Activated CD8-positive, alpha-beta memory T cell treated with anti-CD3 and anti-CD28 coated beads for 36 hours (primary cell): ENCODE results near the gene ERN1. TPM values are rescaled to one million over a fixed set of nuclear protein-coding genes. Genes with fewer than 3 reads are reported as not detected.

Experiments used
- CTCF ChIA-PET: fragments of 350-600 bp; sonication (Branson Sonifier 250); formaldehyde crosslinking; loops from one replicate; lab custom pipeline; 2021; ENCODE audit warnings: antibody characterized with exemption; lab: Charles Lee
- POLR2A ChIA-PET: fragments of 350-600 bp; sonication (Branson Sonifier 250); formaldehyde crosslinking; loops from one replicate; lab custom pipeline; 2021; ENCODE audit warnings: antibody characterized with exemption; lab: Charles Lee
- total RNA-seq, 2 experiments: library from RNA; stranded (reverse); gene quantifications; one replicate each; pipeline ENCODE4 v1.2.3, GENCODE V29; 2021

ERN1 gene
- total RNA-seq, 2 experiments from 2014 or later: 15.9 to 18.5 TPM

DNA sequence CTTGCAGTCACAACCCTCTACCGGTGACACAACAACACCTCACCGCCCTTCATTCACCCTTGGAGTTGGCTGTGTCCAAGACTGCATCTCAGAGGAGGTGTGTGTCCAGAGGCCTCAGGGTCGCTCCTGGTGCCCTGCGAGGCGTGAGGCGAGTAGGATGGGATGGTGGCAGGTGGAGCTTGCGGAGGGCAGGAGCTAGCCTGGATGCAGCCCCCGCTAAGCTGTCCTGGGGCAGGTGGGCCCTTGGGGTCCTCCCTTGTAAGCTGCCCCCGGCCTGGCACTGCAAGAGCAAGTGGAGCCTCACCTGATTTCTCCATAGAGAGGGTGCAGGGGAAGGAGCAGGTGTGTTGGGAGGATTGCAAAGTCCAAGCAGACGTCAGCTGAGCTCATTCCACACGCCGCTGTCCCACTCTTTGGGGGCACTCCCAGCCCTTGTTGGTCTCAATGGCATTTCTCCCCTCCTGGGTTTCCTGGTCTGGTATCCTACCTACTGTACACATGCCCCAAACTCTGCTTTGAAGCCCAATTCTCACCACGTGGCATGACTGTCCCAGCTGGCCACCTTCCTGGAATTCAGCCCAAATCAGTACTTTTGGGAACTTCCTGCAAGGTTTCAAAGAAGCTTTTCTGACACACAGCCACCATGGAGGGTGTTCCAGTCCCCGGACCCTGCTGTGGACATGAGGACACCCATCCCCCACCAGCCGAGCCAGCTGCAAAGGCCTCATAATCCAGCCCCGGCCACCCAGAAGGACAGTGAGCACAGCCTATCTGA lies 91.4 kb downstream of the ERN1 start:
- ChIA-PET CTCF (interaction anchor here (0.6 kb wide), 1 partner anchor 99 kb away, joined by 5 read pairs; no protein-coding TSS in a partner anchor), POLR2A (no interaction called here)

GRCh38 chr17:64037802-64038201 lies 92.1 kb downstream of the ERN1 start:
- POLR2A ChIA-PET: no interaction called here

DNA sequence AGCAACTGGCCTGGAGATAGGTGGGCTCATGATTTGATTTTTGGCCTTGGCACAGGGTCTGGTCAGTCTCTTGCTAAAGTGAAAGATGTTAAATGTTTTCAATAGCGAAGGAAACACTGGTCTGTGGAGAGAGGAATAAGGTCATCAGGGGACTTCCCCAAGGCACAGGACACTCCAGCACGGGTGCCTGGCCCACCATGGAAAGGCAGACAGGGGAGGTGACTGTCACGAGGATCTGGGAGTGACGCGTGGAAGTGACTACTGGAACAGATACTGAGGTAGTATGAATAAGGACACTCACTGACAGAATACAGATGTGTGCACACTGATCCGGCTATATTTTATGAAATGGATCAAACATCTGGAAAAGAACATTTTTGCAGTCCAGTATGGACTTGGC lies 92.8 kb downstream of the ERN1 start:
- ChIA-PET CTCF (no interaction called here), POLR2A (no interaction called here)

More at GRCh38 chr17:64037802-64038201, 92.1 kb downstream of the ERN1 start:
- CTCF ChIA-PET: no interaction called here

GRCh38 chr17:64036198-64036922 lies 93.6 kb downstream of the ERN1 start:
- ChIA-PET CTCF (no interaction called here), POLR2A (no interaction called here)

GRCh38 chr17:64032081-64032480 lies 97.9 kb downstream of the ERN1 start:
- ChIA-PET POLR2A (interaction anchor here (0.5 to 0.8 kb wide), 2 partner anchors 96 to 98 kb away, joined by 3 read pairs; partner anchors contain the start of gene ERN1), CTCF (interaction anchor here (3.7 to 8.4 kb wide), 2 partner anchors 100 to 113 kb away, joined by 12 to 175 read pairs; partner anchors contain the start of genes ERN1 and GH1)

DNA sequence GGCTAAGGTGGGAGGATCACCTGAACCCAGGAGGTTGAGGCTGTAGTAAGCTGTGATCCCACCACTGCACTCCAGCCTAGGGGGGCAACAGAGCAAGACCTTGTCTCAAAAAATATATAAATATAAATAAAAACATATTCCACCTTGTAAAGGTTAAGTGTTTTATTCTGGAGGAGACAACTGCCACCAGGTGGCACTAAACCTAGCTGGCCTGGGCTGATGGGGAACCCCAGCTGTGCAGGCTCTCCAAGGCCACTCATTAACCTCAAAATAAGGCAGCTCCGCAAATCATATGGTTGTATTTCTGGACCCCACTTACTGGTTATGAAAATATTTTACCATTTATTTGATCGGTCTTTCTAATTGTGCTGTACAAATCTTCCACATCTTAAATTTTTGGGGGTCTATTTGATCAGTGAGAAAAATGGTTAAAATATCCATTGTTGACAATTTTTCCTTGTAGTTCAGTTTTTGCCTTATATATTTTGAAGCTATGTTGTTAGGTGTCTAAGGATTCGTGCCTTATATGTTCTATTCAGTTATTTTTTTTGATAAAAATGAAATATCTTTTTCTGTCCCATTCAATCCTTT lies 101.0 kb downstream of the ERN1 start:
- CTCF ChIA-PET: interaction anchor here (0.7 to 8.4 kb wide), 27 partner anchors 9 to 254 kb away, joined by 3 to 175 read pairs (median 5); partner anchors contain the start of genes CSHL1, ERN1, GH1 and ICAM2

DNA sequence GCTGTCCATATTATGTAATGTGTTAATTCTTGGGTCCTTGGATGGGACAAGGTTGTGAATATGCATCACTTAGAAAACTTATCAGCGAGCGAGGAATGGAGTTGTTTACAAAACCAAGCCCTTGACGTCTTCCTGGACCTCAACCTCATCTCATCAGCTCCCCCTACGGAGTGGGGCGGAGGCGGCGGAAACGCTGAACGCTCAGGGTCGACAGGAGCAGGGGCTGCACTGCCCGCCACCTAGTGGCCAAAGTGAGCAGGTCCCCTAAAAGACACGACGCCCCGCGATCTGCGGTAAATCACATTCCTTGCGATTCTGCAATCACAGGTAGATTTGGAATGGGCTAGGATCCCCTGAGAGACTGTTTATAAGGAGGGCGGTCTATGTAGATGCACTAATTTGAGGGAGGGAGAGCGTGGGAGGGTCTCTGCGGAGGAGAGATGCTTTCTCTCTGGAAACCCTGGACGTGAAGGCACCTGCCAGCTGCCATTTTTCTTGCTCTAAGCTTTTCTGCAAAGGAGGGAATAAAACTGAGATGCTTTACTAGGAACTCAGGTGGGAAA lies 104.1 kb downstream of the ERN1 start:
- CTCF ChIA-PET: interaction anchor here (0.6 to 8.4 kb wide), 42 partner anchors 9 to 256 kb away, joined by 3 to 175 read pairs (median 5); partner anchors contain the start of genes CSHL1, ERN1, GH1 and PRR29
- POLR2A ChIA-PET: interaction anchor here (0.9 to 4.4 kb wide), 5 partner anchors 9 to 120 kb away, joined by 3 to 26 read pairs (median 4); partner anchors contain the start of gene ERN1

More for the DNA sequence above, 101.0 kb downstream of the ERN1 start:
- POLR2A ChIA-PET: interaction anchor here (0.6 to 2.0 kb wide), 4 partner anchors 9 to 185 kb away, joined by 6 to 13 read pairs (median 8); partner anchors contain the start of genes ERN1 and ICAM2

GRCh38 chr17:64024781-64025731 lies 104.9 kb downstream of the ERN1 start:
- CTCF ChIA-PET: interaction anchor here (0.6 to 8.4 kb wide), 41 partner anchors 8 to 257 kb away, joined by 3 to 175 read pairs (median 4); partner anchors contain the start of genes CSHL1, ERN1, GH1 and PRR29
- POLR2A ChIA-PET: interaction anchor here (0.9 to 4.4 kb wide), 5 partner anchors 8 to 121 kb away, joined by 3 to 26 read pairs (median 4); partner anchors contain the start of gene ERN1

GRCh38 chr17:64024215-64024654 lies 105.7 kb downstream of the ERN1 start:
- ChIA-PET POLR2A (interaction anchor here (1.1 to 4.4 kb wide), 3 partner anchors 37 to 122 kb away, joined by 3 to 26 read pairs (median 13); partner anchors contain the start of gene ERN1), CTCF (interaction anchor here (1.4 to 8.4 kb wide), 11 partner anchors 7 to 121 kb away, joined by 3 to 175 read pairs (median 10); partner anchors contain the start of genes CSHL1, ERN1 and GH1)

- POLR2A ChIA-PET: interaction anchor here (1.0 kb wide), 1 partner anchor 108 kb away, joined by 3 read pairs; no protein-coding TSS in a partner anchor
Measured at GRCh38 chr17:64022611-64023063, 107.3 kb downstream of the ERN1 start.

DNA sequence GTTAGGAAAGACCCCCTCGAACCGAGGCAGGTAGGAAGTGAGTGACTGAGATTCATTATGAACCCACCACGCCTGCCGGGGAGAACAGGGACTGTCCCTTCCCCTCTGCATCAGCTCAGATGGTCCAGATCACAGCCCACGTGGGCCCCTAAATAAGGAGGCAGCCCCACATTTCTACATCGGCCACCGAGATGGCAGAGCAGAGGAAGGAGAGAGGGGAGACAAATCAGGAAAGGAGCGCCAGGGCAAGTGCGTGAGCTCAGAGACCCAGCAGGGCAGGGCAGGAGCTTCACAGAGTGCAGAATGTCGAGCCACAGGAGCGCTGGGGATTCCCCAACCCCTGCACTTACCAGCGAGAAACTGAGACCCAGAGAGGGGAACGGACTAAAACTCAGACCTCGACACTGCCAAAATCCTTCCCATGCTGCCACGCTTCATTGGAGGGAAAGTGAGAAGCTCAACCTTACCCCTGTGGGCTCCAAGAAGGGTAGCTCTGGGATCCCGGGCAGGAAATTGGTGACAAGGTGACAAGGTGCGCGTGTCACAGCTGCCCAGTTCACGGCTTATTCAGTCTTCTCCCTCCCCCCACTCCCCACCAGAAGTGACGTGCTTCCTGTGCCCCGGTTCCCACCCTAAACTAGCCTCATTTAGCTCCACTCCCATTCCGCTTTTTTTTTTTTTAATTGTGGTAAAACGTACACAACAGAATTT lies 109.7 kb downstream of the ERN1 start, which contains the start of gene ICAM2:
ICAM2 (minus strand) TSS at position 578 of the 711 bp plus-strand sequence. CDS start 13,942 bp downstream, outside the sequence.
- CTCF ChIA-PET: interaction anchor here (0.6 to 3.1 kb wide), 13 partner anchors 9 to 899 kb away, joined by 3 to 10 read pairs (median 4); partner anchors contain the start of genes ERN1 and LRRC37A3
- POLR2A ChIA-PET: interaction anchor here (0.6 to 2.8 kb wide), 11 partner anchors 9 to 485 kb away, joined by 3 to 28 read pairs (median 5); partner anchors contain the start of genes ERN1 and PRR29

More at GRCh38 chr17:64022611-64023063, 107.3 kb downstream of the ERN1 start:
- CTCF ChIA-PET: interaction anchor here (0.7 to 3.1 kb wide), 6 partner anchors 68 to 111 kb away, joined by 3 to 9 read pairs (median 3); partner anchors contain the start of gene ERN1

DNA sequence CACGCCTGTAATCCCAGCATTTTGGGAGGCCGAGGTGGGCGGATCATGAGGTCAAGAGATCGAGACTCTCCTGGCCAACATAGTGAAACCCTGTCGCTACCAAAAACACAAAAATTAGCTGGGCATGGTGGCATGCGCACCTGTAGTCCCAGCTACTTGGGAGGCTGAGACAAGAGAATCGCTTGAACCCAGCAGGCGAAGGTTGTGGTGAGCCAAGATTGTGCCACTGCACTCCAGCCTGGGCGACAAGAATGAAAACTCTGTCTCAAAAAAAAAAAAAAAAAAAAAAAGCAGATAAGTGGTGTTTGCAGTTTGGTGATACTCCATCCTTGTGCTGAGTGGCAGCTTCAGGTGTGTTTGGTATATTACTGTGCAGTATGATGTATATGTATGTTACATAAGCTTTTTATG lies 110.4 kb downstream of the ERN1 start:
- CTCF ChIA-PET: interaction anchor here (1.1 to 3.1 kb wide), 7 partner anchors 13 to 114 kb away, joined by 3 to 10 read pairs (median 8); partner anchors contain the start of gene ERN1
- POLR2A ChIA-PET: interaction anchor here (1.1 to 2.8 kb wide), 7 partner anchors 9 to 485 kb away, joined by 4 to 28 read pairs (median 7); partner anchors contain the start of genes ERN1 and PRR29

GRCh38 chr17:64017381-64017980 lies 112.5 kb downstream of the ERN1 start:
- ChIA-PET CTCF (interaction anchor here (0.6 to 2.0 kb wide), 5 partner anchors 8 to 98 kb away, joined by 3 to 12 read pairs (median 4); partner anchors contain the start of gene PRR29), POLR2A (interaction anchor here (0.8 kb wide), 1 partner anchor 8 kb away, joined by 3 read pairs; no protein-coding TSS in a partner anchor)

DNA sequence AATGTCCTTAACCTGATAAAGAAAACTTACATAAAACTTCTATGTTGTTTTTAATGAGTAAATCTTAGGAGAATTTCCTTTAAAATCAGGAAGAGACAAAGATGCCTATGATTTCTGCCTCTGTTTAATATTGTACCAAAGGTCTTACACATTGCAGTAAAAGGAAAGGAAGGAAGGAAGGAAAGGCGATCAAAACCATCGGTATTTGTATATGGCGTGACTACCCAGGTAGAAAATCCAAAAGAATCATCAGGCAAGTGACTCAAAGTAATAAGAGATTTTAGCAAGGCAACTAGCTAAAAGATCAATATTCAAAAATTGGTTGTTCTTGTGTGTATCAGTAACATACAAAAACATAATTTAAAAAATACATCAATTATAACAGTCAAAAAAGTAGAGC lies 113.0 kb downstream of the ERN1 start:
- ChIA-PET CTCF (interaction anchor here (1.3 to 2.0 kb wide), 4 partner anchors 8 to 98 kb away, joined by 4 to 12 read pairs (median 4); partner anchors contain the start of gene PRR29), POLR2A (interaction anchor here (0.8 kb wide), 1 partner anchor 8 kb away, joined by 3 read pairs; no protein-coding TSS in a partner anchor)
